Prostate gland (tissue), 2 donors: ENCODE results near the gene ATXN3L.

ENCODE experiments used
- CTCF ChIP-seq, 4 experiments: fragments of 200-600 bp in 2 of 4; fragments of 450-650 bp in 2 of 4; sonication (generic) in 2 of 4; IDR thresholded peaks; 1 replicate in 3 of 4; 2 replicates in 1 of 4; pipeline ENCODE4 v1.5.1; 2016 to 2019; ENCODE audit warnings: antibody characterized with exemption in 4 of 4, mild to moderate bottlenecking in 2 of 4, moderate library complexity in 2 of 4
- POLR2A ChIP-seq: fragments of 450-650 bp; IDR thresholded peaks from one replicate; pipeline ENCODE4 v1.6.1; 2016; ENCODE audit warnings: antibody characterized with exemption, mild to moderate bottlenecking
- POLR2AphosphoS5 ChIP-seq: sonication (generic); formaldehyde crosslinking; IDR thresholded peaks from one replicate; pipeline ENCODE4 v1.6.1; 2017; ENCODE audit warnings: antibody characterized with exemption

DNA sequence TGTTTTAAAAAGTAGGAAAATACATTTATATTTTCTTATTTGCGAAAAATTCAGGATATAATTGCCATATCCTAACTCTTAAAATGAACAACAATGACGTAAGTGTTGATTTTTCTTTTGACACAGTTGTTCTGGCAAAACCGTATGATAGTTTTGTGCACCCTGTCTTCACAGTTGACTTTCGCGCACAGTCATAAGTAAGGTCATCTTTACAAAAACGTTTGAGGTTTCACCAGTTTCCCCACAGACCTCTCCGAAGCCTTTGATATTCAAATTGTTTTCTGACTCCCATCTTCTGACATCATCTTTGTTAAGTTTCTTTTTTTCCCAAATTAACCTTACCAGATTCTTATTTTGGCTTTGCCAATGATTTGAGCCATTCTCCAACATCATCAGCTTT, 48.1 kb upstream of the ATXN3L start:
- TF ChIP-seq CTCF (IDR thresholded peaks at IDR 0.05) = no peak
- TF ChIP-seq POLR2AphosphoS5 = no peak
- no peak for TF ChIP-seq POLR2A
